HepG2 (cell line): ENCODE measurements around the gene ITGB5.

Experiments used
- NR1H2 ChIP-seq: sonication (generic); formaldehyde crosslinking; IDR thresholded peaks from 2 replicates; pipeline ENCODE4 v1.8.1; 2022; ENCODE audit warnings: low read depth, missing genetic modification reagents, borderline replicate concordance
- NR2F2 ChIP-seq: IDR thresholded peaks from 2 replicates; pipeline ENCODE4 v1.6.1; 2012; ENCODE audit warnings: low read depth, inconsistent platforms, borderline replicate concordance
- TCF12 ChIP-seq, 2 experiments: fragments of 450-650 bp in 1 of 2; sonication (generic) in 1 of 2; formaldehyde crosslinking in 1 of 2; IDR thresholded peaks; 2 replicates each; pipeline versions ENCODE4 v1.6.1 to v1.8.0; 2017 to 2022; ENCODE audit warnings: antibody characterized with exemption in 1 of 2, mild to moderate bottlenecking in 1 of 2, missing genetic modification reagents in 1 of 2, moderate library complexity in 1 of 2
- ZFP1 ChIP-seq: IDR thresholded peaks from 2 replicates; pipeline ENCODE4 v1.6.1; 2016
- ZZZ3 ChIP-seq: sonication (generic); formaldehyde crosslinking; IDR thresholded peaks from 2 replicates; pipeline ENCODE4 v1.4.0; 2020; ENCODE audit warnings: missing genetic modification reagents, mild to moderate bottlenecking, borderline replicate concordance
- TF ChIP-seq, protein P1 (sequence below): sonication (generic); formaldehyde crosslinking; IDR thresholded peaks from 2 replicates; pipeline ENCODE4 v1.4.0; 2020; ENCODE audit warnings: missing genetic modification reagents
- TF ChIP-seq, protein P2 (sequence below): sonication (generic); formaldehyde crosslinking; IDR thresholded peaks from 2 replicates; pipeline ENCODE4 v1.5.1; 2020; ENCODE audit warnings: missing genetic modification reagents, mild to moderate bottlenecking, borderline replicate concordance
- TF ChIP-seq, protein P3 (sequence below): sonication (generic); formaldehyde crosslinking; IDR thresholded peaks from 2 replicates; pipeline ENCODE4 v1.5.0; 2020; ENCODE audit warnings: mild to moderate bottlenecking, missing genetic modification reagents, moderate library complexity
- TF ChIP-seq, protein P4 (sequence below): sonication (generic); formaldehyde crosslinking; IDR thresholded peaks from 2 replicates; pipeline ENCODE4 v1.4.0; 2020; ENCODE audit warnings: low read depth, mild to moderate bottlenecking, missing genetic modification reagents
- TF ChIP-seq, protein P5 (sequence below): sonication (generic); formaldehyde crosslinking; IDR thresholded peaks from 2 replicates; pipeline ENCODE4 v1.4.0; 2020; ENCODE audit warnings: missing genetic modification reagents, mild to moderate bottlenecking, borderline replicate concordance

DNA sequence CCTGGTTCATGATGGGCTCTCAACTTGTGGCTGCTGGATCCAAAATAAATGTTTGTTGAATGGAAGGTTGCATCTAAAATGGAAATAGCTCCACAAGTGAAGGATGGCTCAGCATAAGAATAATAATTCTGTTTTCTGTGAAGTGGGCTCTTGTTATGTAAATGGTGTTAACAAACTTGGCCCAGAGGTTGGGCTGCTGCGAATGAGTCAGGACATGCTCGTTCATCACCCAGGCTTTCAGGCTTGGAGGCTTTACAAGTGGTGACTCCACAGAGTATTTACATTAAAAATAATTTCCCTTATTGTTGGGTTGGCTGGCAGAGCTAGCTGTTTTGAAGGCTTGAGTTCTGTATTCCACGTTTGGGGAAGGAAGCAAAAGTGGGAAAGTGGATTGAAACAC is 60.5 kb downstream of the ITGB5 start:
- TF ChIP-seq, protein P1, sequence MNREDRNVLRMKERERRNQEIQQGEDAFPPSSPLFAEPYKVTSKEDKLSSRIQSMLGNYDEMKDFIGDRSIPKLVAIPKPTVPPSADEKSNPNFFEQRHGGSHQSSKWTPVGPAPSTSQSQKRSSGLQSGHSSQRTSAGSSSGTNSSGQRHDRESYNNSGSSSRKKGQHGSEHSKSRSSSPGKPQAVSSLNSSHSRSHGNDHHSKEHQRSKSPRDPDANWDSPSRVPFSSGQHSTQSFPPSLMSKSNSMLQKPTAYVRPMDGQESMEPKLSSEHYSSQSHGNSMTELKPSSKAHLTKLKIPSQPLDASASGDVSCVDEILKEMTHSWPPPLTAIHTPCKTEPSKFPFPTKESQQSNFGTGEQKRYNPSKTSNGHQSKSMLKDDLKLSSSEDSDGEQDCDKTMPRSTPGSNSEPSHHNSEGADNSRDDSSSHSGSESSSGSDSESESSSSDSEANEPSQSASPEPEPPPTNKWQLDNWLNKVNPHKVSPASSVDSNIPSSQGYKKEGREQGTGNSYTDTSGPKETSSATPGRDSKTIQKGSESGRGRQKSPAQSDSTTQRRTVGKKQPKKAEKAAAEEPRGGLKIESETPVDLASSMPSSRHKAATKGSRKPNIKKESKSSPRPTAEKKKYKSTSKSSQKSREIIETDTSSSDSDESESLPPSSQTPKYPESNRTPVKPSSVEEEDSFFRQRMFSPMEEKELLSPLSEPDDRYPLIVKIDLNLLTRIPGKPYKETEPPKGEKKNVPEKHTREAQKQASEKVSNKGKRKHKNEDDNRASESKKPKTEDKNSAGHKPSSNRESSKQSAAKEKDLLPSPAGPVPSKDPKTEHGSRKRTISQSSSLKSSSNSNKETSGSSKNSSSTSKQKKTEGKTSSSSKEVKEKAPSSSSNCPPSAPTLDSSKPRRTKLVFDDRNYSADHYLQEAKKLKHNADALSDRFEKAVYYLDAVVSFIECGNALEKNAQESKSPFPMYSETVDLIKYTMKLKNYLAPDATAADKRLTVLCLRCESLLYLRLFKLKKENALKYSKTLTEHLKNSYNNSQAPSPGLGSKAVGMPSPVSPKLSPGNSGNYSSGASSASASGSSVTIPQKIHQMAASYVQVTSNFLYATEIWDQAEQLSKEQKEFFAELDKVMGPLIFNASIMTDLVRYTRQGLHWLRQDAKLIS (CRISPR knock-in tag): no peak
- TF ChIP-seq ZZZ3 (CRISPR knock-in tag) (no peak), NR1H2 (CRISPR knock-in tag) (no peak), ZFP1 (CRISPR knock-in tag) (no peak), NR2F2 (no peak), TCF12 (IDR thresholded peaks at IDR 0.05) (no peak), TCF12 (CRISPR knock-in tag; IDR thresholded peaks at IDR 0.05) (no peak)
- TF ChIP-seq, protein P2, sequence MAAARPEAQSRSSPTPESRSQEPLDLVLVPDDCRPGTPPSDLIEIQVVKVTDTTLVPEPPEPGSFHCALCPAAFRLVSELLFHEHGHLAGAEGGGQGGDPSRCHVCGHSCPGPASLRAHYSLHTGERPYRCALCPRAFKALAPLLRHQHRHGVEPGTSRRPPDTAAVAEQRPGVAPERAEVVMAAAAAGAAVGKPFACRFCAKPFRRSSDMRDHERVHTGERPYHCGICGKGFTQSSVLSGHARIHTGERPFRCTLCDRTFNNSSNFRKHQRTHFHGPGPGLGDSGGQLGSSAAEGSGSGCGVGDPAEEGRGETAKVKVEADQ (CRISPR knock-in tag): no peak
- TF ChIP-seq, protein P3, sequence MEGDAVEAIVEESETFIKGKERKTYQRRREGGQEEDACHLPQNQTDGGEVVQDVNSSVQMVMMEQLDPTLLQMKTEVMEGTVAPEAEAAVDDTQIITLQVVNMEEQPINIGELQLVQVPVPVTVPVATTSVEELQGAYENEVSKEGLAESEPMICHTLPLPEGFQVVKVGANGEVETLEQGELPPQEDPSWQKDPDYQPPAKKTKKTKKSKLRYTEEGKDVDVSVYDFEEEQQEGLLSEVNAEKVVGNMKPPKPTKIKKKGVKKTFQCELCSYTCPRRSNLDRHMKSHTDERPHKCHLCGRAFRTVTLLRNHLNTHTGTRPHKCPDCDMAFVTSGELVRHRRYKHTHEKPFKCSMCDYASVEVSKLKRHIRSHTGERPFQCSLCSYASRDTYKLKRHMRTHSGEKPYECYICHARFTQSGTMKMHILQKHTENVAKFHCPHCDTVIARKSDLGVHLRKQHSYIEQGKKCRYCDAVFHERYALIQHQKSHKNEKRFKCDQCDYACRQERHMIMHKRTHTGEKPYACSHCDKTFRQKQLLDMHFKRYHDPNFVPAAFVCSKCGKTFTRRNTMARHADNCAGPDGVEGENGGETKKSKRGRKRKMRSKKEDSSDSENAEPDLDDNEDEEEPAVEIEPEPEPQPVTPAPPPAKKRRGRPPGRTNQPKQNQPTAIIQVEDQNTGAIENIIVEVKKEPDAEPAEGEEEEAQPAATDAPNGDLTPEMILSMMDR (CRISPR knock-in tag): no peak
- TF ChIP-seq, protein P4, sequence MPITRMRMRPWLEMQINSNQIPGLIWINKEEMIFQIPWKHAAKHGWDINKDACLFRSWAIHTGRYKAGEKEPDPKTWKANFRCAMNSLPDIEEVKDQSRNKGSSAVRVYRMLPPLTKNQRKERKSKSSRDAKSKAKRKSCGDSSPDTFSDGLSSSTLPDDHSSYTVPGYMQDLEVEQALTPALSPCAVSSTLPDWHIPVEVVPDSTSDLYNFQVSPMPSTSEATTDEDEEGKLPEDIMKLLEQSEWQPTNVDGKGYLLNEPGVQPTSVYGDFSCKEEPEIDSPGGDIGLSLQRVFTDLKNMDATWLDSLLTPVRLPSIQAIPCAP (CRISPR knock-in tag): no peak
- TF ChIP-seq, protein P5, sequence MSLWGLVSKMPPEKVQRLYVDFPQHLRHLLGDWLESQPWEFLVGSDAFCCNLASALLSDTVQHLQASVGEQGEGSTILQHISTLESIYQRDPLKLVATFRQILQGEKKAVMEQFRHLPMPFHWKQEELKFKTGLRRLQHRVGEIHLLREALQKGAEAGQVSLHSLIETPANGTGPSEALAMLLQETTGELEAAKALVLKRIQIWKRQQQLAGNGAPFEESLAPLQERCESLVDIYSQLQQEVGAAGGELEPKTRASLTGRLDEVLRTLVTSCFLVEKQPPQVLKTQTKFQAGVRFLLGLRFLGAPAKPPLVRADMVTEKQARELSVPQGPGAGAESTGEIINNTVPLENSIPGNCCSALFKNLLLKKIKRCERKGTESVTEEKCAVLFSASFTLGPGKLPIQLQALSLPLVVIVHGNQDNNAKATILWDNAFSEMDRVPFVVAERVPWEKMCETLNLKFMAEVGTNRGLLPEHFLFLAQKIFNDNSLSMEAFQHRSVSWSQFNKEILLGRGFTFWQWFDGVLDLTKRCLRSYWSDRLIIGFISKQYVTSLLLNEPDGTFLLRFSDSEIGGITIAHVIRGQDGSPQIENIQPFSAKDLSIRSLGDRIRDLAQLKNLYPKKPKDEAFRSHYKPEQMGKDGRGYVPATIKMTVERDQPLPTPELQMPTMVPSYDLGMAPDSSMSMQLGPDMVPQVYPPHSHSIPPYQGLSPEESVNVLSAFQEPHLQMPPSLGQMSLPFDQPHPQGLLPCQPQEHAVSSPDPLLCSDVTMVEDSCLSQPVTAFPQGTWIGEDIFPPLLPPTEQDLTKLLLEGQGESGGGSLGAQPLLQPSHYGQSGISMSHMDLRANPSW (CRISPR knock-in tag): no peak
